Non-pigmented ciliary epithelial cell (primary cell): ENCODE measurements around the gene WIF1.

ENCODE experiments used
- DNase-seq: peaks from one replicate; pipeline ENCODE4 v3.0.0-alpha.2; 2010; ENCODE audit warnings: low read depth

WIF1 gene

GRCh38 chr12:65121049-65121955, at the start of gene WIF1:
TSS of gene WIF1 (minus strand) at chr12:65121305. CDS start at chr12:65121191, 114 bp downstream.
- no peak for DNase-seq

- no peak for DNase-seq
Measured at GRCh38 chr12:65170209-65170881, 49.2 kb upstream of the WIF1 start.

GRCh38 chr12:65169320-65170208, 48.5 kb upstream of the WIF1 start, which contains the start of gene LEMD3:
TSS of gene LEMD3 (plus strand) at chr12:65169583. CDS start at chr12:65169597, 14 bp downstream.
- peak; percentile 46 for DNase-seq

GRCh38 chr12:65168681-65169319, 47.7 kb upstream of the WIF1 start:
- DNase-seq: no peak

- no peak for DNase-seq
Measured at GRCh38 chr12:65164774-65165173, 43.7 kb upstream of the WIF1 start.

GRCh38 chr12:65164244-65164643, 43.1 kb upstream of the WIF1 start:
- no peak for DNase-seq

GRCh38 chr12:65162609-65163008, 41.5 kb upstream of the WIF1 start:
- no peak for DNase-seq

GRCh38 chr12:65157091-65157490, 36.0 kb upstream of the WIF1 start:
- DNase-seq: no peak

- no peak for DNase-seq
Measured at GRCh38 chr12:65156366-65156841, 35.3 kb upstream of the WIF1 start.

GRCh38 chr12:65155784-65156183, 34.7 kb upstream of the WIF1 start:
- no peak for DNase-seq

- DNase-seq: no peak
Measured at GRCh38 chr12:65152596-65152995, 31.5 kb upstream of the WIF1 start.

- DNase-seq: no peak
Measured at GRCh38 chr12:65152012-65152411, 30.9 kb upstream of the WIF1 start.

- DNase-seq: no peak
Measured at GRCh38 chr12:65147312-65147905, 26.3 kb upstream of the WIF1 start.

- DNase-seq: no peak
Measured at GRCh38 chr12:65140738-65141137, 19.6 kb upstream of the WIF1 start.

GRCh38 chr12:65139389-65139788, 18.3 kb upstream of the WIF1 start:
- no peak for DNase-seq

GRCh38 chr12:65133879-65134278, 12.8 kb upstream of the WIF1 start:
- DNase-seq: no peak

- no peak for DNase-seq
Measured at GRCh38 chr12:65126482-65126881, 5.4 kb upstream of the WIF1 start.

- DNase-seq: no peak
Measured at GRCh38 chr12:65125975-65126374, 4.9 kb upstream of the WIF1 start.

- DNase-seq: no peak
Measured at GRCh38 chr12:65125247-65125646, 4.1 kb upstream of the WIF1 start.

- no peak for DNase-seq
Measured at GRCh38 chr12:65123435-65124063, 2.4 kb upstream of the WIF1 start.

- no peak for DNase-seq
Measured at GRCh38 chr12:65122703-65123102, 1.6 kb upstream of the WIF1 start.
